ENCODE data around the gene KRTAP23-1. TPM values are rescaled to one million over a fixed set of nuclear protein-coding genes. Genes with fewer than 3 reads are reported as not detected.

The KRTAP23-1 gene
- total RNA-seq, 2 donors from 2014 or later = not detected

GRCh38 chr21:30333736-30334135, 14.7 kb downstream of the KRTAP23-1 start:
- DNase-seq = no peak

GRCh38 chr21:30332681-30333080, 15.7 kb downstream of the KRTAP23-1 start:
- H3K9ac ChIP-seq (ENCODE audit: low read depth in 2 of 2, low read length in 2 of 2) = no peak overlapping the region
- H3K36me3 ChIP-seq = no peaks in the 10 kb centered on the region
- H3K27ac ChIP-seq = no peak overlapping the region
- no peaks in the 10 kb centered on the region for H3K27me3 ChIP-seq
- no peak for TF ChIP-seq CTCF (IDR thresholded peaks at IDR 0.05)
- no peak overlapping the region for H3K4me3 ChIP-seq
- DNase-seq = no peak
- H3K9me3 ChIP-seq = no peaks in the 10 kb centered on the region
- no peaks in the 10 kb centered on the region for H3K4me1 ChIP-seq
- intact Hi-C loops (cut with DNase I) = no loop called here

More at GRCh38 chr21:30333736-30334135, 14.7 kb downstream of the KRTAP23-1 start:
- intact Hi-C loops (cut with DNase I) = no loop called here
- no peaks in the 10 kb centered on the region for H3K4me1 ChIP-seq
- no peak overlapping the region for H3K9ac ChIP-seq (ENCODE audit: low read depth in 2 of 2, low read length in 2 of 2)
- no peaks in the 10 kb centered on the region for H3K9me3 ChIP-seq
- no peak overlapping the region for H3K4me3 ChIP-seq
- no peak for TF ChIP-seq CTCF (IDR thresholded peaks at IDR 0.05)
- no peaks in the 10 kb centered on the region for H3K36me3 ChIP-seq
- no peaks in the 10 kb centered on the region for H3K27me3 ChIP-seq
- H3K27ac ChIP-seq = no peak overlapping the region

GRCh38 chr21:30329203-30329875, 19.1 kb downstream of the KRTAP23-1 start:
- no peaks in the 10 kb centered on the region for H3K27me3 ChIP-seq
- H3K4me1 ChIP-seq = no peaks in the 10 kb centered on the region
- H3K9ac ChIP-seq (ENCODE audit: low read depth in 2 of 2, low read length in 2 of 2) = no peak overlapping the region
- DNase-seq = no peak
- intact Hi-C loops (cut with DNase I) = no loop called here
- H3K27ac ChIP-seq = no peak overlapping the region
- no peak for TF ChIP-seq CTCF (IDR thresholded peaks at IDR 0.05)
- H3K4me3 ChIP-seq = no peak overlapping the region
- no peaks in the 10 kb centered on the region for H3K36me3 ChIP-seq
- H3K9me3 ChIP-seq = no peaks in the 10 kb centered on the region

- intact Hi-C loops (cut with DNase I) = no loop called here
- no peak overlapping the region for H3K27ac ChIP-seq
These were observed 22.0 kb downstream of the KRTAP23-1 start for GRCh38 chr21:30326390-30326789.

GRCh38 chr21:30320215-30320614, 28.2 kb downstream of the KRTAP23-1 start, which contains the start of gene KRTAP26-1:
Gene KRTAP26-1, minus strand, starts transcription at chr21:30320315. Its CDS starts 280 bp downstream, at chr21:30320035.
- no peak for DNase-seq
- H3K4me1 ChIP-seq = no peaks in the 10 kb centered on the region
- no peak within 1 kb of the TSS for H3K27ac ChIP-seq
- H3K9ac ChIP-seq (ENCODE audit: low read depth in 2 of 2, low read length in 2 of 2) = no peak within 1 kb of the TSS
- TF ChIP-seq CTCF (IDR thresholded peaks at IDR 0.05) = no peak
- no peak within 1 kb of the TSS for H3K4me3 ChIP-seq
- no peaks in the 10 kb centered on the region for H3K9me3 ChIP-seq
- intact Hi-C loops (cut with DNase I) = no loop called here
- H3K27me3 ChIP-seq = no peaks in the 10 kb centered on the region
- no peaks in the 10 kb centered on the region for H3K36me3 ChIP-seq

More at GRCh38 chr21:30326390-30326789, 22.0 kb downstream of the KRTAP23-1 start:
- no peak for DNase-seq
- H3K4me3 ChIP-seq = no peak overlapping the region
- H3K27me3 ChIP-seq = no peaks in the 10 kb centered on the region
- no peaks in the 10 kb centered on the region for H3K36me3 ChIP-seq
- no peak for TF ChIP-seq CTCF (IDR thresholded peaks at IDR 0.05)
- no peaks in the 10 kb centered on the region for H3K4me1 ChIP-seq
- H3K9me3 ChIP-seq = no peaks in the 10 kb centered on the region
- no peak overlapping the region for H3K9ac ChIP-seq (ENCODE audit: low read depth in 2 of 2, low read length in 2 of 2)

Measured in colonic mucosa (tissue), 4 donors.